Measurements from ENCODE around the gene CNTNAP5. TPM values are rescaled to one million over a fixed set of nuclear protein-coding genes. Genes with fewer than 3 reads are reported as not detected.

CNTNAP5 gene
- total and polyA plus RNA-seq, 2 donors from 2014 or later = 0.50 TPM; not detected in 1

- FAIRE-seq (no peak), DNase-seq (no peak)
- TF ChIP-seq CTCF (IDR thresholded peaks at IDR 0.05; ENCODE audit: borderline replicate concordance, extremely low read depth, insufficient read depth) = no peak
- H3K4me3 ChIP-seq (ENCODE audit: low read length in 3 of 3) = no peak overlapping the region
- H3K36me3 ChIP-seq (ENCODE audit: control insufficient read depth in 2 of 3, insufficient read depth in 3 of 3, low read length in 3 of 3) = no peaks in the 10 kb centered on the region
- no peaks in the 10 kb centered on the region for H3K27me3 ChIP-seq (ENCODE audit: control insufficient read depth, insufficient read depth, low read length)
- no peaks in the 10 kb centered on the region for H3K9me3 ChIP-seq (ENCODE audit: control insufficient read depth in 2 of 3, insufficient read depth in 1 of 3, low read length in 3 of 3)
- no peak overlapping the region for H3K27ac ChIP-seq (ENCODE audit: low read depth in 2 of 2, low read length in 2 of 2)
- intact Hi-C loops (cut with DNase I) = no loop called here
- no peak overlapping the region for H3K9ac ChIP-seq (ENCODE audit: low read length in 3 of 3)
- H3K4me1 ChIP-seq (ENCODE audit: control insufficient read depth in 2 of 3, insufficient read depth in 2 of 3, low read depth in 1 of 3, low read length in 3 of 3) = no peaks in the 10 kb centered on the region
Measured at GRCh38 chr2:124805060-124805459, 780.0 kb downstream of the CNTNAP5 start.

DNA sequence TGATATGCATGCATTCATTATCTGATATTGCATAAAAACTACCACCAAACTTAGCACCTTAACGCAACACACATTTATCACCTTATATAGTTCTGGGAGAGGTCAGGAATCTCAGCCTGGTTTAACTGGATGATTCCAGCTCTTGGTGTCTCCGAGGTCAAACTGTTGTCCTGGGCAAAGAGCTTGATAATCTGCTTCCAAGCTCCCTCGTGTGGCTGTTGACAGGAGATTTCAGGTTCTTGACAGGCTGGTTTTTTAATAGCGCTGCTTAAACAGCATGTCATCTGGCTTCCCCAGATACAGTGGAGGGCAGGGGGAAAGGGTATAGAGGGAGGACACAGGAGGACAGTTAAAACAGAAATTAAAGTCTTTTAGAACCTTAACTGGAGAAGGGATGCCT, 785.0 kb downstream of the CNTNAP5 start:
- H3K27ac ChIP-seq (ENCODE audit: low read depth in 2 of 2, low read length in 2 of 2) = no peak overlapping the region
- H3K9ac ChIP-seq (ENCODE audit: low read length in 3 of 3) = no peak overlapping the region
- no peaks in the 10 kb centered on the region for H3K4me1 ChIP-seq (ENCODE audit: control insufficient read depth in 2 of 3, insufficient read depth in 2 of 3, low read depth in 1 of 3, low read length in 3 of 3)
- DNase-seq = peak in 3 of 5 donors; percentile 33 to 71 (median 55)
- intact Hi-C loops (cut with DNase I) = no loop called here
- H3K27me3 ChIP-seq (ENCODE audit: control insufficient read depth, insufficient read depth, low read length) = no peaks in the 10 kb centered on the region
- TF ChIP-seq CTCF (IDR thresholded peaks at IDR 0.05; ENCODE audit: borderline replicate concordance, extremely low read depth, insufficient read depth) = peak; percentile 41
- no peaks in the 10 kb centered on the region for H3K9me3 ChIP-seq (ENCODE audit: control insufficient read depth in 2 of 3, insufficient read depth in 1 of 3, low read length in 3 of 3)
- no peak overlapping the region for H3K4me3 ChIP-seq (ENCODE audit: low read length in 3 of 3)
- no peaks in the 10 kb centered on the region for H3K36me3 ChIP-seq (ENCODE audit: control insufficient read depth in 2 of 3, insufficient read depth in 3 of 3, low read length in 3 of 3)
- FAIRE-seq = no peak

DNA sequence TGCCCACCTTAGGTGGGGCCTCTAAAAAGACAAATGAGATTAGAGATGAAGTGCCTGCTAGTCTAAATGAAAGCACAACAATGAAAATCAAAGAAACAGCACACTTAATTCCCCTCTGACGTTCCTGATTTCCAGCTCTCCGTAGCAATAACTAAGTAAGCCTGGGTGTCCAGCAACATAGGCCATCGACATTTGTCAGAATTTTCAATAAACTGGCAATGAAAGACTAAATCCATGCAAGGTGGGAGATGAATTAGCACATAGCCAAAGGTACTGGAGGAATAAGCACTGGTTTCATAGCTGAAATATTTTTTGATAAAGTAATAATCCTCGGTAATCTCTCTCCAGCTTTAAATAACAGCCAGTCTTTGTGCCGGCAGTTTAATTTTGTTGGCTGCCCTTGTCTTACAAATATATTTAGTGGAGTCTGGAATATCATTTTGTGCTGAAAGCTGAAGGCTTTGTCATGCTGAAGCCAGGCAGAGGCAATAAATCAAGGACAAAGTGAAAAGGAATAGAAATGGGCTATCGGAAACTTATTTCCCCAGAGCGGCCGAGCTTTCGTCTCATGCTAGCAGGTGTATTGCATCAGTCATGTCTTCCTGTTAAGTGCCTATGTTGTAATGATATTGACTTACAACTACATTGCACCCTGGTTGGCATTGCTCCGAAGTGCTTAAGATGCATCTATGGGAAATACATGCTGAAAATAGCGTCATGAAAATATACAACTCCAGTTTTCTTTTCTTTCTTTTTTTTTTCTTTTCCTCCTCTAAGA, 790.1 kb downstream of the CNTNAP5 start:
- H3K4me3 ChIP-seq (ENCODE audit: low read length in 3 of 3) = no peak overlapping the region
- no peaks in the 10 kb centered on the region for H3K27me3 ChIP-seq (ENCODE audit: control insufficient read depth, insufficient read depth, low read length)
- TF ChIP-seq CTCF (IDR thresholded peaks at IDR 0.05; ENCODE audit: borderline replicate concordance, extremely low read depth, insufficient read depth) = no peak
- DNase-seq (peak in 1 of 5 donors; percentile 22), FAIRE-seq (no peak)
- no peak overlapping the region for H3K9ac ChIP-seq (ENCODE audit: low read length in 3 of 3)
- H3K27ac ChIP-seq (ENCODE audit: low read depth in 2 of 2, low read length in 2 of 2) = no peak overlapping the region
- intact Hi-C loops (cut with DNase I) = no loop called here
- H3K9me3 ChIP-seq (ENCODE audit: control insufficient read depth in 2 of 3, insufficient read depth in 1 of 3, low read length in 3 of 3) = no peaks in the 10 kb centered on the region
- H3K4me1 ChIP-seq (ENCODE audit: control insufficient read depth in 2 of 3, insufficient read depth in 2 of 3, low read depth in 1 of 3, low read length in 3 of 3) = no peaks in the 10 kb centered on the region
- no peaks in the 10 kb centered on the region for H3K36me3 ChIP-seq (ENCODE audit: control insufficient read depth in 2 of 3, insufficient read depth in 3 of 3, low read length in 3 of 3)
